ENCODE data around the gene BAIAP2. TPM values are rescaled to one million over a fixed set of nuclear protein-coding genes. Genes with fewer than 3 reads are reported as not detected.
"Not testable (repeated sequence)": the region's sequence is repeated elsewhere in the genome, so short reads cannot be mapped to it uniquely, and the experiment has no call there.

The BAIAP2 gene
- total RNA-seq, 2 experiments from 2014 or later, result 2.8 TPM

GRCh38 chr17:81135505-81136278 lies 100.7 kb downstream of the BAIAP2 start:
- ChIA-PET CTCF (no interaction called here), POLR2A (no interaction called here)
- Mint-ChIP-seq H3K4me1 (no peaks in the 10 kb centered on the region), H3K36me3 (ENCODE audit: low read depth) (no peaks in the 10 kb centered on the region), H3K9me3 (peaks cover 19% of the 10 kb centered on the region), H3K27ac (no peak overlapping the region), H3K4me3 (no peak overlapping the region), H3K27me3 (no peaks in the 10 kb centered on the region)
- DNase-seq, result no peak

GRCh38 chr17:81136366-81136765 lies 101.4 kb downstream of the BAIAP2 start:
- no peak for DNase-seq
- no peaks in the 10 kb centered on the region for H3K36me3 Mint-ChIP-seq (ENCODE audit: low read depth)
- H3K4me1 Mint-ChIP-seq, result no peaks in the 10 kb centered on the region
- no peaks in the 10 kb centered on the region for H3K27me3 Mint-ChIP-seq
- H3K4me3 Mint-ChIP-seq, result no peak overlapping the region
- POLR2A ChIA-PET, result no interaction called here
- H3K27ac Mint-ChIP-seq, result no peak overlapping the region
- CTCF ChIA-PET, result no interaction called here
- H3K9me3 Mint-ChIP-seq, result peaks cover 19% of the 10 kb centered on the region

- H3K4me3 Mint-ChIP-seq, result no peak overlapping the region
- ChIA-PET CTCF (no interaction called here), POLR2A (no interaction called here)
- H3K9me3 Mint-ChIP-seq, result peaks cover 19% of the 10 kb centered on the region
- DNase-seq, result no peak
- H3K27me3 Mint-ChIP-seq, result no peaks in the 10 kb centered on the region
- H3K4me1 Mint-ChIP-seq, result no peaks in the 10 kb centered on the region
- H3K27ac Mint-ChIP-seq, result no peak overlapping the region
- H3K36me3 Mint-ChIP-seq (ENCODE audit: low read depth), result no peaks in the 10 kb centered on the region
Measured at GRCh38 chr17:81137248-81137647, 102.3 kb downstream of the BAIAP2 start.

GRCh38 chr17:81138083-81138482 lies 103.1 kb downstream of the BAIAP2 start:
- H3K36me3 Mint-ChIP-seq (ENCODE audit: low read depth), result no peaks in the 10 kb centered on the region
- no peaks in the 10 kb centered on the region for H3K4me1 Mint-ChIP-seq
- H3K9me3 Mint-ChIP-seq, result peaks cover 19% of the 10 kb centered on the region
- DNase-seq, result no peak
- CTCF ChIA-PET, result no interaction called here
- H3K4me3 Mint-ChIP-seq, result no peak overlapping the region
- no peaks in the 10 kb centered on the region for H3K27me3 Mint-ChIP-seq
- H3K27ac Mint-ChIP-seq, result no peak overlapping the region
- POLR2A ChIA-PET, result no interaction called here

GRCh38 chr17:81138500-81138899 lies 103.5 kb downstream of the BAIAP2 start:
- H3K4me1 Mint-ChIP-seq, result no peaks in the 10 kb centered on the region
- no peaks in the 10 kb centered on the region for H3K36me3 Mint-ChIP-seq (ENCODE audit: low read depth)
- POLR2A ChIA-PET, result no interaction called here
- no peak overlapping the region for H3K27ac Mint-ChIP-seq
- H3K4me3 Mint-ChIP-seq, result no peak overlapping the region
- H3K9me3 Mint-ChIP-seq, result peaks cover 19% of the 10 kb centered on the region
- CTCF ChIA-PET, result no interaction called here
- DNase-seq, result no peak
- no peaks in the 10 kb centered on the region for H3K27me3 Mint-ChIP-seq

GRCh38 chr17:81139428-81139827 lies 104.5 kb downstream of the BAIAP2 start:
- peaks cover 19% of the 10 kb centered on the region for H3K9me3 Mint-ChIP-seq
- H3K27ac Mint-ChIP-seq, result no peak overlapping the region
- DNase-seq, result no peak
- ChIA-PET CTCF (no interaction called here), POLR2A (no interaction called here)
- H3K4me3 Mint-ChIP-seq, result no peak overlapping the region
- H3K4me1 Mint-ChIP-seq, result no peaks in the 10 kb centered on the region
- H3K27me3 Mint-ChIP-seq, result no peaks in the 10 kb centered on the region
- H3K36me3 Mint-ChIP-seq (ENCODE audit: low read depth), result no peaks in the 10 kb centered on the region

- H3K27me3 Mint-ChIP-seq, result no peaks in the 10 kb centered on the region
- CTCF ChIA-PET, result no interaction called here
Measured at GRCh38 chr17:81140018-81140417, 105.1 kb downstream of the BAIAP2 start.

GRCh38 chr17:81140695-81141094 lies 105.7 kb downstream of the BAIAP2 start:
- ChIA-PET CTCF (no interaction called here), POLR2A (no interaction called here)
- no peak overlapping the region for H3K27ac Mint-ChIP-seq
- H3K9me3 Mint-ChIP-seq, result peaks cover 19% of the 10 kb centered on the region
- no peaks in the 10 kb centered on the region for H3K4me1 Mint-ChIP-seq
- no peaks in the 10 kb centered on the region for H3K36me3 Mint-ChIP-seq (ENCODE audit: low read depth)
- H3K4me3 Mint-ChIP-seq, result no peak overlapping the region
- DNase-seq, result no peak
- H3K27me3 Mint-ChIP-seq, result no peaks in the 10 kb centered on the region

More at GRCh38 chr17:81140018-81140417, 105.1 kb downstream of the BAIAP2 start:
- no peaks in the 10 kb centered on the region for H3K4me1 Mint-ChIP-seq
- H3K9me3 Mint-ChIP-seq, result peaks cover 19% of the 10 kb centered on the region
- H3K27ac Mint-ChIP-seq, result no peak overlapping the region
- POLR2A ChIA-PET, result no interaction called here
- no peaks in the 10 kb centered on the region for H3K36me3 Mint-ChIP-seq (ENCODE audit: low read depth)
- no peak overlapping the region for H3K4me3 Mint-ChIP-seq
- DNase-seq, result no peak

GRCh38 chr17:81142301-81143199 lies 107.6 kb downstream of the BAIAP2 start:
- H3K27ac Mint-ChIP-seq, result no peak overlapping the region
- ChIA-PET POLR2A (no interaction called here), CTCF (interaction anchor here (0.6 to 2.2 kb wide), 8 partner anchors 10 to 342 kb away, joined by 3 to 7 read pairs (median 3); partner anchors contain the start of genes NDUFAF8 and TEPSIN)
- no peaks in the 10 kb centered on the region for H3K36me3 Mint-ChIP-seq (ENCODE audit: low read depth)
- peak; percentile 71 for DNase-seq
- H3K4me1 Mint-ChIP-seq, result no peaks in the 10 kb centered on the region
- H3K4me3 Mint-ChIP-seq, result no peak overlapping the region
- no peaks in the 10 kb centered on the region for H3K27me3 Mint-ChIP-seq
- peaks cover 17% of the 10 kb centered on the region for H3K9me3 Mint-ChIP-seq

GRCh38 chr17:81143200-81143527 lies 108.2 kb downstream of the BAIAP2 start:
- CTCF ChIA-PET, result interaction anchor here (0.7 to 2.2 kb wide), 4 partner anchors 9 to 342 kb away, joined by 3 to 7 read pairs (median 4); partner anchors contain the start of genes NDUFAF8 and TEPSIN
- Mint-ChIP-seq H3K4me3 (no peak overlapping the region), H3K4me1 (no peaks in the 10 kb centered on the region), H3K27me3 (no peaks in the 10 kb centered on the region), H3K9me3 (peaks cover 11% of the 10 kb centered on the region), H3K27ac (no peak overlapping the region), H3K36me3 (ENCODE audit: low read depth) (no peaks in the 10 kb centered on the region)
- POLR2A ChIA-PET, result no interaction called here
- no peak for DNase-seq

- no peaks in the 10 kb centered on the region for H3K36me3 Mint-ChIP-seq (ENCODE audit: low read depth)
- no peaks in the 10 kb centered on the region for H3K4me1 Mint-ChIP-seq
- ChIA-PET CTCF (interaction anchor here (1.0 to 2.2 kb wide), 3 partner anchors 9 to 341 kb away, joined by 3 to 7 read pairs (median 4); partner anchors contain the start of genes NDUFAF8 and TEPSIN), POLR2A (no interaction called here)
- no peaks in the 10 kb centered on the region for H3K27me3 Mint-ChIP-seq
- DNase-seq, result no peak
- no peak overlapping the region for H3K27ac Mint-ChIP-seq
- H3K4me3 Mint-ChIP-seq, result no peak overlapping the region
- peaks cover 4% of the 10 kb centered on the region for H3K9me3 Mint-ChIP-seq
Measured at GRCh38 chr17:81143717-81144422, 108.9 kb downstream of the BAIAP2 start.

- ChIA-PET POLR2A (no interaction called here), CTCF (interaction anchor here (1.0 to 2.2 kb wide), 2 partner anchors 8 to 10 kb away, joined by 3 to 7 read pairs; no protein-coding TSS in a partner anchor)
- H3K27ac Mint-ChIP-seq, result no peak overlapping the region
- H3K4me1 Mint-ChIP-seq, result no peaks in the 10 kb centered on the region
- H3K4me3 Mint-ChIP-seq, result no peak overlapping the region
- no peaks in the 10 kb centered on the region for H3K36me3 Mint-ChIP-seq (ENCODE audit: low read depth)
- no peaks in the 10 kb centered on the region for H3K27me3 Mint-ChIP-seq
- no peak for DNase-seq
- no peaks in the 10 kb centered on the region for H3K9me3 Mint-ChIP-seq
Measured at GRCh38 chr17:81144423-81144781, 109.5 kb downstream of the BAIAP2 start.

GRCh38 chr17:81146208-81146607 lies 111.3 kb downstream of the BAIAP2 start:
- H3K27ac Mint-ChIP-seq; H3K4me3 Mint-ChIP-seq; H3K9me3 Mint-ChIP-seq; H3K4me1 Mint-ChIP-seq; POLR2A ChIA-PET; DNase-seq; H3K36me3 Mint-ChIP-seq (ENCODE audit: low read depth); H3K27me3 Mint-ChIP-seq: not testable (repeated sequence)
- CTCF ChIA-PET, result interaction anchor here (0.6 to 1.1 kb wide), 3 partner anchors 44 to 300 kb away, joined by 3 to 5 read pairs (median 3); no protein-coding TSS in a partner anchor

Measured in activated CD4-positive, alpha-beta T cell treated with anti-CD3 and anti-CD28 coated beads, Interleukin-2, amount 10 ng/mL, durations not matched to agents 7 days and 5 days (primary cell).